ENCODE data around the gene ANGPTL8.

Gene ANGPTL8

DNA sequence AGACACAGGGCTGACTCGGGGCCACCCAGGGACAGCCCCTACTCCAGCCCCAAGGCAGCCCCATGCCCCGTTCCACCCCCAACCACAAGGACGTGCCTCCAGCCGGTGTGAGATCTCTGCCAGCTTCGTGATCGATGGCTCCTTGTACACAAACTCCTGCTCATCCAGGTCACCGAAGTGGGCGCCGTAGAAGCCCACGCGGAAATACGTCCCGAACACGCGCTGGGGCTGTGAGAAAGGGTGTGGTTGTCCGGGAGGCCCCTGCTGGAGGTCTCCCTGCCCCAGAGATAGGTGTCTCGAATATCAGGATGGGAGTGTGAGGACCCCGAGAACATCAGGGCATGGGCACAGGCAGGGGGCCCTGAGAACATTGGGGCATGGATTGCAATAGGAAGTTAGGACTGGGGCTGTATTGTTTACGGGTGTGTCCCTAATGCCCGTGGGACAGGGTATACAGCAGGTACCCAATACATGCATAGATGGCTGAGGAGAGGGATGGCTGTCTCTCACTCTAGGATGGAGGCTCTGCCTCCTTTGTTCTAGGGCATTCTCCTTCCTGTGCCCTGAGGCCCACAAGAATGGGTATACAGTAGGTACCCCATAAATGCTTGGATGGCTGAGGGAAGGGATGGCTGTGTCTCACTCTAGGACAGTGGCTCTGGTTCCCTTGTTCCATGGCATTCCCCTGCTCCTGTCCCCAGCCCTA, 36.8 kb upstream of the ANGPTL8 start:
- no peak for DNase-seq
- Histone ChIP-seq H3K4me3 (ENCODE audit: low read depth, low read length) (no peak overlapping the region), H3K27me3 (replicated peaks) (no peaks in the 10 kb centered on the region), H3K36me3 (replicated peaks) (no peaks in the 10 kb centered on the region), H3K27ac (no peak overlapping the region)
- TF ChIP-seq, protein P1, sequence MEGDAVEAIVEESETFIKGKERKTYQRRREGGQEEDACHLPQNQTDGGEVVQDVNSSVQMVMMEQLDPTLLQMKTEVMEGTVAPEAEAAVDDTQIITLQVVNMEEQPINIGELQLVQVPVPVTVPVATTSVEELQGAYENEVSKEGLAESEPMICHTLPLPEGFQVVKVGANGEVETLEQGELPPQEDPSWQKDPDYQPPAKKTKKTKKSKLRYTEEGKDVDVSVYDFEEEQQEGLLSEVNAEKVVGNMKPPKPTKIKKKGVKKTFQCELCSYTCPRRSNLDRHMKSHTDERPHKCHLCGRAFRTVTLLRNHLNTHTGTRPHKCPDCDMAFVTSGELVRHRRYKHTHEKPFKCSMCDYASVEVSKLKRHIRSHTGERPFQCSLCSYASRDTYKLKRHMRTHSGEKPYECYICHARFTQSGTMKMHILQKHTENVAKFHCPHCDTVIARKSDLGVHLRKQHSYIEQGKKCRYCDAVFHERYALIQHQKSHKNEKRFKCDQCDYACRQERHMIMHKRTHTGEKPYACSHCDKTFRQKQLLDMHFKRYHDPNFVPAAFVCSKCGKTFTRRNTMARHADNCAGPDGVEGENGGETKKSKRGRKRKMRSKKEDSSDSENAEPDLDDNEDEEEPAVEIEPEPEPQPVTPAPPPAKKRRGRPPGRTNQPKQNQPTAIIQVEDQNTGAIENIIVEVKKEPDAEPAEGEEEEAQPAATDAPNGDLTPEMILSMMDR (IDR thresholded peaks at IDR 0.05; ENCODE audit: low read depth, low read length, missing control alignments): no peak
- in situ Hi-C loops (cut with HindIII; ENCODE audit: low pct_ligation_motif_present, low sequenced_read_pairs): no loop called here

DNA sequence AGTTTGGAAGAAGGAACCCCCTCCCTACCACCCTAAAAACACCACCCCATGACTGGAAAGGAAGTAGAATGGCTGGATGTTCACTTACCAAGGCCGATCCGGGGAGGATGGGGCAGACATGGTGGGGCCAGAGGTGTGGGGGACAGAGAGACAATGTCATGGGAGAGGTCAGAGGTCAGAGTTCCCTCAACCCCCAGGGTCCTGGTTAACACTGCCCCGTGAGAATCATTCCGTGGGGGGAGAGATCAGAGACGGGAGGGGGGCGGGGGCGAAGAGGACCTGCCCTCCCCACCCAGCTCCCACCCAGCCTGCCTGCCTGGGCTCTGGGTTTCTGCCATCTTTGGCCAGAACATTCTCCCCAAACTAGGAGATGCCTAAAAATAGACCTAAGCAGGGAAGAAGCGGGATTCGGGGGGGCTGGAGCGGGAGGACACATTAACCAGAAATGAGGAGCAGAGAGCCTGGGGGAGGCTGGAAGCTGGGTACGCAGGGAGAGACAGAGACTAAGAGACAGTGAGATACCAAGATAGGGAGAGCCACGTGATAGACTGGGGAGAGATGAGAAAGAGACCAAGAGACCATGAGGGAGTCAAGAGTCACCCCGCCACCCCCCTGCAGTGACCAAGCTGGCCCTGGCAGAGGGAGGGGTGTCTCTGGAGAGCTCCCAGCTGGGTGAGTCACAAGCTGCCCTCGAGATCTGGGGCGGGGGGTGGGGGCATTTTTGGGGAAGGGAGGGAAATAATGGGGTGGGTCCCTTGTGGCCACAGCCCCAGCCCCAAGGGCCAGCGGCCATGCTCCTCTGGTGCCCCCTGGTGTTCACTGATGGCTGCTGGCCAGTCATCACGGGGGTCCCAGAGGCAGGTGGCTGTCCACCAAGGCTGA, 36.0 kb upstream of the ANGPTL8 start:
- DNase-seq: peak; percentile 40
- H3K4me3 ChIP-seq (ENCODE audit: low read depth, low read length): no peak overlapping the region
- no peaks in the 10 kb centered on the region for H3K27me3 ChIP-seq (replicated peaks)
- no peak overlapping the region for H3K27ac ChIP-seq
- TF ChIP-seq, protein P1 (IDR thresholded peaks at IDR 0.05; ENCODE audit: low read depth, low read length, missing control alignments): peak; percentile 91
- in situ Hi-C loops (cut with HindIII; ENCODE audit: low pct_ligation_motif_present, low sequenced_read_pairs): no loop called here
- no peaks in the 10 kb centered on the region for H3K36me3 ChIP-seq (replicated peaks)

DNA sequence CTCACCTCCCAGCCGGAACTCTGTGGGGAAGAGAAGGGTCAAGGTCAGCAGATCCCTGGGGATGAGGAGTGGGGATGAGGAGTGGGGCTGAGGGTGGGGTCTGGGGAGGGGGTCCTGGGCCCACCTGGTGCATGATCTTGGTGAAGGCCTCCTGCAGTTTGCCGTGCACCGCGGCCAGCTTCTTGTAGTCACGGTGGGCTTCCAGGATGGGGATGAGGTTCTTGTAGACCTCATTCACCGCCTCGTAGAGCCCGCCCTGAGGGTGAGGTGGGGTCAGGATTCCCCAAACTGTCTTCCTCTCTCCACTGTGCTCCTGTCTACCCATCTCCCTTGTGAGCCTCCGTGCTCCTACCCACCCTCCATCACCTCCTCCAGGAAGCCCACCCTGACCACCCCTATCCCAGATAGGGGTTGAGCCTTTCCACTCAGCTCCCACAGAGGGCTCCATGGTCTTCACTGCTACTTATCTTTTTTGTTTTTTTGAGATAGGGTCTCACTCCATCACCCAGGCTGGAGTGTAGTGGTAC, 35.3 kb upstream of the ANGPTL8 start:
- TF ChIP-seq, protein P1 (IDR thresholded peaks at IDR 0.05; ENCODE audit: low read depth, low read length, missing control alignments): no peak
- in situ Hi-C loops (cut with HindIII; ENCODE audit: low pct_ligation_motif_present, low sequenced_read_pairs): no loop called here
- no peak for DNase-seq
- Histone ChIP-seq H3K27ac (no peak overlapping the region), H3K36me3 (replicated peaks) (no peaks in the 10 kb centered on the region), H3K27me3 (replicated peaks) (no peaks in the 10 kb centered on the region), H3K4me3 (ENCODE audit: low read depth, low read length) (no peak overlapping the region)

DNA sequence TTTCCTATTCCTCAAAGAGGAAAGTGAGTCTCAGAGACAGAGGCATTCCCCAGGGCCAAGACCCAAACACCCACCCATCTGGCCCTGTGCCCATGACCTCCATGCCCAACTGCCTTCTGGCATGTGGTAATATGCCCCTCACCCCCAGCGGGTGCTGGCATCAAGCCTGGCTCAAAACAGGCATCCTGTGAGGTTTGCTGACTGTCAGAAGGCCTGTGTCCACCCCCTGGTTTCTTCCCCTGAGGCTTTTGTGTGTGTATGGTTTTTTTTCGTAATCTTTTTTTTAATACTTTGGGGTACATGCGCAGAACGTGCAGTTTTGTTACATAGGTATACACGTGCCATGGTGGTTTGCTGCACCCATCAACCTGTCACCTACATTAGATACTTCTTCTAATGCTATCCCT, 34.5 kb upstream of the ANGPTL8 start:
- Histone ChIP-seq H3K27ac (no peak overlapping the region), H3K27me3 (replicated peaks) (no peaks in the 10 kb centered on the region), H3K36me3 (replicated peaks) (no peaks in the 10 kb centered on the region), H3K4me3 (ENCODE audit: low read depth, low read length) (no peak overlapping the region)
- TF ChIP-seq, protein P1 (IDR thresholded peaks at IDR 0.05; ENCODE audit: low read depth, low read length, missing control alignments): no peak
- no peak for DNase-seq
- in situ Hi-C loops (cut with HindIII; ENCODE audit: low pct_ligation_motif_present, low sequenced_read_pairs): no loop called here

DNA sequence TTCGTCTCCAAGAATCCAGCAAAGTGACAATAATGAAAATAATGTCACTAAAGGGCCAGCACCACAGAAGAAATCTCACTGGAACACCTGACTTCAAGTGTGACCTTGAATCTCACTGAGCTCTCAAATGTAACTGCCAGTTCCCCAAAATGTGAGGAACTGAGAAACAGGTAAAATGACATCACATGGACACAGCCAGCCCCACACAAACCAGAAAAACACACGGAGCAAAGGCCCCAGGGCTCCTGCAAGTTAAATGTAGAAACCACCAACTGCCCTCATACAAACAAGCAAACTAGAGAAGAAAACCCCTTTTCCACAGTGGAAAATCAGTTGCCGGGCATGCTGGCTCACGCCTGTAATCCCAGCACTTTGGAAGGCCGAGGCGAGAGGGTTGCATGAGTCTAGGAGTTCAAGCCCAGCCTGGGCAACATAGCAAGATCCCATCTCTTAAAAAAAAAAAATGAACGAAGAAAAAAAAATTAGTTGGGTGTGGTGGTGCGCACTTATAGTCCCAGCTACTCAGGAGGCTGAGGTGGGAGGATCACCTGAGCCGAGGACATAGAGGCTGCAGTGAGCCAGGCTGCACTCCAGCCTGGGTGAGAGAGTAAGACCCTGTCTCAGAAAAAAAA, 33.4 kb upstream of the ANGPTL8 start:
- no peak for DNase-seq
- H3K36me3 ChIP-seq (replicated peaks): peaks cover 4% of the 10 kb centered on the region
- H3K27me3 ChIP-seq (replicated peaks): no peaks in the 10 kb centered on the region
- in situ Hi-C loops (cut with HindIII; ENCODE audit: low pct_ligation_motif_present, low sequenced_read_pairs): no loop called here
- no peak overlapping the region for H3K27ac ChIP-seq
- H3K4me3 ChIP-seq (ENCODE audit: low read depth, low read length): no peak overlapping the region
- TF ChIP-seq, protein P1 (IDR thresholded peaks at IDR 0.05; ENCODE audit: low read depth, low read length, missing control alignments): no peak
